Adrenal gland (tissue), 19 donors: ENCODE results near the gene MTG2. TPM values are rescaled to one million over a fixed set of nuclear protein-coding genes. Genes with fewer than 3 reads are reported as not detected.

Experiments
- DNase-seq, 7 donors: peaks; one replicate each; pipeline ENCODE4 v3.0.0-alpha.2; 2019 to 2020
- H3K27ac ChIP-seq, 5 donors: fragments of 200-600 bp; sonication (generic) in 4 of 5; 1 replicate in 3 of 5; 2 replicates in 2 of 5; pipeline versions ENCODE4 v1.5.1 to v1.8.0; 2016 to 2020; ENCODE audit warnings: mild to moderate bottlenecking in 1 of 5
- H3K27me3 ChIP-seq: fragments of 200-600 bp; 2 replicates; pipeline ENCODE4 v1.8.0; 2021
- H3K36me3 ChIP-seq, 2 donors: fragments of 200-600 bp; replicated peaks in 1 of 2; 1 replicate in 1 of 2; 2 replicates in 1 of 2; pipeline versions ENCODE4 v1.5.1 to v1.8.0; 2018 to 2022
- H3K4me1 ChIP-seq, 2 donors: fragments of 200-600 bp; replicated peaks in 1 of 2; 1 replicate in 1 of 2; 2 replicates in 1 of 2; pipeline versions ENCODE4 v1.5.1 to v1.8.0; 2018 to 2021
- H3K4me3 ChIP-seq, 4 donors: fragments of 200-600 bp; sonication (generic) in 3 of 4; one replicate each; pipeline ENCODE4 v1.5.1; 2016 to 2018
- H3K9me3 ChIP-seq, 3 donors: fragments of 200-600 bp; sonication (generic) in 1 of 3; replicated peaks in 1 of 3; 1 replicate in 2 of 3; 2 replicates in 1 of 3; pipeline versions ENCODE4 v1.5.1 to v1.8.0; 2016 to 2021
- CTCF ChIP-seq, 6 experiments: fragments of 450-650 bp in 4 of 6; fragments of 200-600 bp in 2 of 6; sonication (generic) in 1 of 6; IDR thresholded peaks; 1 replicate in 5 of 6; 2 replicates in 1 of 6; pipeline versions ENCODE4 v1.5.1 to v1.8.0; 2016 to 2021; ENCODE audit warnings: antibody characterized with exemption in 6 of 6, mild to moderate bottlenecking in 2 of 6, moderate library complexity in 1 of 6
- POLR2A ChIP-seq, 2 donors: fragments of 450-650 bp; IDR thresholded peaks; one replicate each; pipeline ENCODE4 v1.6.1; 2017; ENCODE audit warnings: antibody characterized with exemption in 2 of 2, mild to moderate bottlenecking in 2 of 2, moderate library complexity in 1 of 2
- WGBS, 4 donors: extraction: QIAGEN DNeasy Blood & Tissue Kit in 2 of 4; methylation state at CpG; one replicate each; pipeline versions ENCODE4 v1.1.5 to v1.1.7; 2013 to 2017; 5-methylcytosine and 5-hydroxymethylcytosine counted together
- intact Hi-C, 2 donors: fragments of 100-400 bp; cut with DNase I; formaldehyde crosslinking; loops; one replicate each; pipeline versions ENCODE4 v1.14.1 to v1.15.0; 2022 to 2023
- long read RNA-seq, 10 donors: library from polyadenylated mRNA in 3 of 10; unstranded in 2 of 10; stranded (forward) in 1 of 10; transcript quantifications; one replicate each; pipeline ENCODE4 v2.0.0 and lab custom pipeline, GENCODE V29; 2021 to 2026
- polyA plus RNA-seq, 3 donors: library from polyadenylated mRNA; stranded (reverse); fragments of 200-250 nt in 2 of 3; fragments of 350-450 nt in 1 of 3; fragmentation: Illumina TruSeq in 1 of 3; extraction: RNeasy Lipid Tissue Mini Kit (QIAGEN cat#74804) in 1 of 3; gene quantifications; one replicate each; pipeline ENCODE4 v1.2.3, GENCODE V29; 2013 to 2014
- total RNA-seq, 9 donors: library from RNA; depleted of rRNA in 4 of 9; stranded (reverse); fragments of >200 nt in 4 of 9; fragments of 120-200 nt in 1 of 9; fragmentation: NEBNext Ultra II Directional in 1 of 9; extraction: Animal tissue kit (Norgen Biotek cat#: 25700) in 1 of 9; gene quantifications; one replicate each; pipeline versions ENCODE4 v1.1.0 to v1.2.4, GENCODE V29; 2013 to 2023
- donor health status: healthy with polysubstance abuse.
- donor health status: Bipolar disorder and iron deficiency.
- donor health status: DM: yes; HTN: yes; CAD: no.
- donor health status: DM: no; HTN: no; CAD: no.
- donor health status: DM: no; HTN: no; CAD: no.
- donor health status: DM: yes; HTN: yes; CAD: no.

Gene MTG2
- 10 to 100 TPM; 11.5 to 60.1 (median 43.1) TPM for total RNA-seq
- polyA plus RNA-seq = 10 to 100 TPM; 30.2 to 90.4 (median 84.3) TPM
- long read RNA-seq, donor 1, transcript MTG2-210 (2 exons, 590 nt) = major isoform, 5 of 20 reads
- long read RNA-seq, donor 1, partial matches to known transcripts = 11 of 20 reads
- long read RNA-seq, donor 1, other reads (novel, unspliced or antisense) = 0 of 20 reads
- long read RNA-seq, donor 2, partial matches to known transcripts = 0 of 7 reads
- long read RNA-seq, donor 2, other reads (novel, unspliced or antisense) = 0 of 7 reads
- long read RNA-seq, donor 3, partial matches to known transcripts = 0 of 4 reads
- long read RNA-seq, donor 3, other reads (novel, unspliced or antisense) = 0 of 4 reads
- long read RNA-seq, donor 4, transcript MTG2-201 (7 exons, 2,929 nt) = major isoform, 26 of 52 reads
- long read RNA-seq, donor 4, partial matches to known transcripts = 19 of 52 reads
- long read RNA-seq, donor 4, other reads (novel, unspliced or antisense) = 7 of 52 reads
- long read RNA-seq, donor 5, transcript MTG2-201 (7 exons, 2,929 nt) = major isoform, 48 of 128 reads
- long read RNA-seq, donor 5, partial matches to known transcripts = 37 of 128 reads
- long read RNA-seq, donor 5, other reads (novel, unspliced or antisense) = 42 of 128 reads
- long read RNA-seq, donor 6, transcript MTG2-201 (7 exons, 2,929 nt) = major isoform, 5 of 16 reads
- long read RNA-seq, donor 6, partial matches to known transcripts = 7 of 16 reads
- long read RNA-seq, donor 6, other reads (novel, unspliced or antisense) = 4 of 16 reads
- long read RNA-seq, donor 7, transcript MTG2-210 (2 exons, 590 nt) = major isoform, 5 of 7 reads
- long read RNA-seq, donor 7, partial matches to known transcripts = 0 of 7 reads
- long read RNA-seq, donor 7, other reads (novel, unspliced or antisense) = 0 of 7 reads
- long read RNA-seq, donor 8, transcript MTG2-201 (7 exons, 2,929 nt) = major isoform, 9 of 18 reads
- long read RNA-seq, donor 8, partial matches to known transcripts = 8 of 18 reads
- long read RNA-seq, donor 8, other reads (novel, unspliced or antisense) = 0 of 18 reads
- long read RNA-seq, donor 9, transcript MTG2-210 (2 exons, 590 nt) = major isoform, 7 of 9 reads
- long read RNA-seq, donor 9, partial matches to known transcripts = 0 of 9 reads
- long read RNA-seq, donor 9, other reads (novel, unspliced or antisense) = 0 of 9 reads
- long read RNA-seq, donor 10, partial matches to known transcripts = 0 of 3 reads
- long read RNA-seq, donor 10, other reads (novel, unspliced or antisense) = 0 of 3 reads

GRCh38 chr20:62182469-62183425 lies at the start of gene MTG2:
TSS of gene MTG2 (plus strand) at chr20:62183028. CDS start at chr20:62193421, 10,393 bp downstream.
- Histone ChIP-seq H3K4me1 (peaks cover 16 to 35% of the 10 kb centered on the region in 2 donors), H3K27me3 (no peaks in the 10 kb centered on the region), H3K27ac (peak within 1 kb of the TSS; percentile 61 to 99 (median 95)), H3K9me3 (no peaks in the 10 kb centered on the region), H3K4me3 (peak within 1 kb of the TSS; percentile 49 to 96 (median 79)), H3K36me3 (peaks cover 0 to 7% of the 10 kb centered on the region in 2 donors)
- TF ChIP-seq POLR2A (IDR thresholded peaks at IDR 0.05) (peak; percentile 76 to 96), CTCF (IDR thresholded peaks at IDR 0.05) (peak in 2 of 6 experiments; percentile 18 to 29)
- DNase-seq = peak; percentile 94 to 97 (median 96)
- 0% methylated on average over 29 to 96 of the region's 96 CpGs for WGBS, 4 donors
- intact Hi-C loops = no loop called here

GRCh38 chr20:62133051-62133845 lies 49.6 kb upstream of the MTG2 start:
- Histone ChIP-seq H3K4me3 (no peak overlapping the region), H3K9me3 (no peaks in the 10 kb centered on the region), H3K27me3 (no peaks in the 10 kb centered on the region), H3K4me1 (peaks cover 14 to 39% of the 10 kb centered on the region in 2 donors), H3K36me3 (peaks cover 0 to 90% of the 10 kb centered on the region in 2 donors), H3K27ac (peak overlapping the region in 3 of 5 donors; percentile 66 to 69 (median 66))
- peak in 4 of 7 donors; percentile 39 to 56 (median 46) for DNase-seq
- intact Hi-C loops = loop anchor here in 1 of 2 donors (5.0 kb wide), 1 partner anchor 66 kb away; the partner anchor contains the start of gene TAF4
- 66 to 71% (median 67%) methylated on average over 25 to 29 of the region's 29 CpGs for WGBS, 4 donors
- TF ChIP-seq CTCF (IDR thresholded peaks at IDR 0.05) (no peak), POLR2A (IDR thresholded peaks at IDR 0.05) (no peak)

- Histone ChIP-seq H3K27me3 (no peaks in the 10 kb centered on the region), H3K4me3 (no peak overlapping the region), H3K4me1 (peaks cover 14 to 39% of the 10 kb centered on the region in 2 donors), H3K36me3 (peaks cover 0 to 90% of the 10 kb centered on the region in 2 donors), H3K27ac (peak overlapping the region in 3 of 5 donors; percentile 66 to 69 (median 66)), H3K9me3 (no peaks in the 10 kb centered on the region)
- DNase-seq = no peak
- WGBS, 4 donors = 87 to 90% (median 89%) methylated on average over 7 to 12 of the region's 12 CpGs
- intact Hi-C loops = loop anchor here in 1 of 2 donors (5.0 kb wide), 1 partner anchor 67 kb away; the partner anchor contains the start of gene TAF4
- no peak for TF ChIP-seq POLR2A (IDR thresholded peaks at IDR 0.05)
Observed at GRCh38 chr20:62133864-62134263, 49.0 kb upstream of the MTG2 start.
